Astrocyte of the spinal cord (primary cell): ENCODE data around the gene HDAC2.
"Not testable (repeated sequence)": the region's sequence is repeated elsewhere in the genome, so short reads cannot be mapped to it uniquely, and the experiment has no call there.

Experiments
- DNase-seq: peaks from one replicate; pipeline ENCODE4 v3.0.0; 2011; ENCODE audit warnings: low read depth, low spot score
- H3K4me3 ChIP-seq: 2 replicates; pipeline ENCODE4 v1.5.1; 2011; ENCODE audit warnings: low read depth, mild to moderate bottlenecking, low read length, moderate library complexity
- CTCF ChIP-seq: IDR thresholded peaks from 2 replicates; pipeline ENCODE4 v1.5.1; 2012; ENCODE audit warnings: low read depth, mild to moderate bottlenecking, low read length, inconsistent platforms
- in situ Hi-C: cut with HindIII; loops from 2 replicates; pipeline ENCODE4 v1.10.0; 2017; ENCODE audit warnings: low sequenced_read_pairs

The HDAC2 gene

GRCh38 chr6:113970805-113971676, at the start of gene HDAC2:
Gene HDAC2 (minus strand): TSS chr6:113971148. CDS start chr6:113970908, 240 bp downstream.
- peak within 1 kb of the TSS; percentile 94 for H3K4me3 ChIP-seq
- peak; percentile 84 for DNase-seq
- in situ Hi-C loops, result no loop called here
- no peak for TF ChIP-seq CTCF

- H3K4me3 ChIP-seq, result no peak overlapping the region
- in situ Hi-C loops, result no loop called here
- no peak for DNase-seq
- no peak for TF ChIP-seq CTCF
Observed at GRCh38 chr6:114020196-114020595, 49.2 kb upstream of the HDAC2 start.

- in situ Hi-C loops, H3K4me3 ChIP-seq: not testable (repeated sequence)
- peak; percentile 33 for DNase-seq
Observed at GRCh38 chr6:114017146-114017545, 46.2 kb upstream of the HDAC2 start.

- H3K4me3 ChIP-seq, in situ Hi-C loops, DNase-seq: not testable (repeated sequence)
Observed at GRCh38 chr6:114014106-114014505, 43.2 kb upstream of the HDAC2 start.

GRCh38 chr6:114011486-114011885, 40.5 kb upstream of the HDAC2 start:
- in situ Hi-C loops, DNase-seq, H3K4me3 ChIP-seq: not testable (repeated sequence)

- in situ Hi-C loops, result no loop called here
- no peak overlapping the region for H3K4me3 ChIP-seq
- no peak for TF ChIP-seq CTCF
- DNase-seq, result no peak
Observed at GRCh38 chr6:114010540-114010939, 39.6 kb upstream of the HDAC2 start.

GRCh38 chr6:114009192-114009591, 38.2 kb upstream of the HDAC2 start:
- no peak overlapping the region for H3K4me3 ChIP-seq
- no peak for DNase-seq
- in situ Hi-C loops, result no loop called here
- TF ChIP-seq CTCF, result no peak

- no peak for TF ChIP-seq CTCF
Observed at GRCh38 chr6:114008331-114008730, 37.4 kb upstream of the HDAC2 start.

More at GRCh38 chr6:114008331-114008730, 37.4 kb upstream of the HDAC2 start:
- in situ Hi-C loops, result no loop called here
- DNase-seq, result no peak
- no peak overlapping the region for H3K4me3 ChIP-seq
